ENCODE results near the gene CDK5R2. TPM values are rescaled to one million over a fixed set of nuclear protein-coding genes. Genes with fewer than 3 reads are reported as not detected.

CDK5R2 gene
- total RNA-seq, 4 donors from 2014 or later: not detected

DNA sequence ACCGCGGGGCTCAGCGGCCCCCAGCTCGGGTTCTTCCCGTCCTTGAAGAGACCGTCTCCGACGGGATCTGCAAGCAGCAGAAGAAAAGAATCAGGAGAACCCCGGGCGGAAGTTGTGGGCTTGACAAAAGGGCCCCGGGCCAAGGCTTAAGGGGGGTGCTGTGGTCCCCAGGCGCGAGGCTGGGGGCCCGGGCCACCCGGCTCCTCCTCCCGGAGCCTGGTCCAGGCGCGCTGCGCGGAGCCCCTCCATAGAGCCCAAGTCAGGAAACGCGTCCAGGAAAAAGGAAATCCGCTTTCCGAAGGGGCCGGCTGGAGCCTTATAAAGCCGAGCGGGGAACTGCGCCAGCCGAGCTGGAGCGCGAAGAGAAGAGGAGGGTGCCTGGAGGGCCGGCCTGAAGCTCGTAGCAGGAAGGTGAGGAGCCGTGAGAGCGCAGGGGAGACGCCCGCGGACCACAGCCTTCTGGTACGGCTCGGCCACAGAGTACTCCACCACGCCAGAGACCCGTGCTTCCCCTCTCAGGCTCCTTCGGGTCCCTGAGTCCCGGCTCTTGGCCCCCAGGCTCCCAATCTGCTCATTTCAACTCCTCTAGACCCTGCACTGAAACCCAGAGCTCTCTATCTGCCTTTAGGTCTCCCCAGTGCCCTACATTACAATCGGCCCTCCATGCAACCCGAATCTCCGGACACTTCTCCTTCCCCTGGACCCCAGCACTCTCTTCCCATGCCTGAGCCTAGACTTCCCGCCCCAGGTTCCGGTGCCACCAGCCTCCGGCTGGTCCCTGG lies 25.0 kb downstream of the CDK5R2 start:
- H3K4me3 ChIP-seq (ENCODE audit: low read depth, poor library complexity, severe bottlenecking): no peak overlapping the region
- intact Hi-C loops (cut with DNase I; ENCODE audit: low total_unique reads): no loop called here
- no peak for TF ChIP-seq POLR2A (IDR thresholded peaks at IDR 0.05)
- TF ChIP-seq, protein P1, sequence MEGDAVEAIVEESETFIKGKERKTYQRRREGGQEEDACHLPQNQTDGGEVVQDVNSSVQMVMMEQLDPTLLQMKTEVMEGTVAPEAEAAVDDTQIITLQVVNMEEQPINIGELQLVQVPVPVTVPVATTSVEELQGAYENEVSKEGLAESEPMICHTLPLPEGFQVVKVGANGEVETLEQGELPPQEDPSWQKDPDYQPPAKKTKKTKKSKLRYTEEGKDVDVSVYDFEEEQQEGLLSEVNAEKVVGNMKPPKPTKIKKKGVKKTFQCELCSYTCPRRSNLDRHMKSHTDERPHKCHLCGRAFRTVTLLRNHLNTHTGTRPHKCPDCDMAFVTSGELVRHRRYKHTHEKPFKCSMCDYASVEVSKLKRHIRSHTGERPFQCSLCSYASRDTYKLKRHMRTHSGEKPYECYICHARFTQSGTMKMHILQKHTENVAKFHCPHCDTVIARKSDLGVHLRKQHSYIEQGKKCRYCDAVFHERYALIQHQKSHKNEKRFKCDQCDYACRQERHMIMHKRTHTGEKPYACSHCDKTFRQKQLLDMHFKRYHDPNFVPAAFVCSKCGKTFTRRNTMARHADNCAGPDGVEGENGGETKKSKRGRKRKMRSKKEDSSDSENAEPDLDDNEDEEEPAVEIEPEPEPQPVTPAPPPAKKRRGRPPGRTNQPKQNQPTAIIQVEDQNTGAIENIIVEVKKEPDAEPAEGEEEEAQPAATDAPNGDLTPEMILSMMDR (IDR thresholded peaks at IDR 0.05): no peak
- no peak for DNase-seq (ENCODE audit: low spot score in 2 of 2)
- 1 to 2% methylated on average over 48 to 50 of the region's 50 CpGs for WGBS, 2 donors

DNA sequence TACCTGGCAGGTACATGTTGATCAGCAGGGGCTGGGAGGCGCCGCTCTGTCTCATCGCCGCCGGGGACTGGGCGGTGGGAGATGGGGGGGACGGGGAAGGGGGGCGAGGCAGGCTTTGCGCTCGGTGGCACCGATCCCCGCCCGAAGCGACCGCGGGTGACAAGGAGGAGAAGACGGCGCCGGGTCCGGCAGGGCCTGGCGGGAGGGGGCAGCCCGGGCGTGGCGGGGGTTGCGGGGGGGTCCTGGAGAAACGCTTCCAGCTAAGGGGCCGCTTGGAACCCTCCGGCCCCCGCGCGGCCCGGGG lies 25.5 kb downstream of the CDK5R2 start, which contains the start of gene FEV:
Gene FEV (minus strand): TSS at position 164 of the 304 bp plus-strand sequence. CDS start 109 bp downstream, at position 55.
- H3K4me3 ChIP-seq (ENCODE audit: low read depth, poor library complexity, severe bottlenecking): no peak within 1 kb of the TSS
- intact Hi-C loops (cut with DNase I; ENCODE audit: low total_unique reads): no loop called here
- 2% methylated on average over 26 of the region's 32 CpGs; no CpG with 5 or more reads in 1 of the 2 donors for WGBS, 2 donors
- TF ChIP-seq, protein P1 (IDR thresholded peaks at IDR 0.05): no peak
- no peak for DNase-seq (ENCODE audit: low spot score in 2 of 2)

DNA sequence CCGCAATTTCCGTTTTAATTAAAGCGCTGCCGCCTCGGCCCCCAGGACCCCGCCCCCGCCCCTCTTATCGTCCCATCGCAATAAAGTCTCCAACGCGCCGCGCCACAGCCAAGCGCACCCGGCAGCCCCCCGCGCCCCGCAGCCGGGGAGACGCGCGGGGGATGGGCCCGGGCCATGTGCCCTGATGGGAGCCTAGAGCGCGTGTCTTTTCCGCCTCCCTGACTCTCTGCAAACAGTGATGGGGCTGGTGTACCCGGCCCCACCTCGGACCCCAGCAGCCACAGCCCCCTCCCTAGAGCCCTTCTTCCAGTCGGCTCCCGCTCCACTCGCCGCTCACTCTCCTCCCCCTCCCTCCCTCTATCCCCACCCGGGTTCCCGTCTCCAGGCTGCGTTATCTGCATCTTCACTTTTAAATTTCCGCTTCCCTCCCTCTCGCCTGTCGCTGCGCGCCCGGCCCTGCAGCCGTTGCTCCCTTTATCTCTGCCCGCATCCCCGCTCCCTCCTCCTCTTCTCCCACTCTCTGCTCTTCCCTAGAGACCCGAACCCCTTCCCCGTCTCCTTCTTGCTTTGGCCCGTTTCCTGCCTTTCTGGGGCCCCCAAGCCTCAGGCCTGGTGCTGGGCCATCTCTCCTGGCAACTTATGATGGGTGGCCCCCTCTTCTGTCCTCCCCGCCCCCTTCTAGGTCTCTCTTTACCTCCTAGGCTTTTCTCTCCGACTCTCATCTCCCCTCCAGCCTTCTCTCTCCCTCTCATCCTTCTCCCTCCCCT lies 26.0 kb downstream of the CDK5R2 start:
- no peak for DNase-seq (ENCODE audit: low spot score in 2 of 2)
- intact Hi-C loops (cut with DNase I; ENCODE audit: low total_unique reads): no loop called here
- TF ChIP-seq, protein P1 (IDR thresholded peaks at IDR 0.05): no peak
- no peak for TF ChIP-seq POLR2A (IDR thresholded peaks at IDR 0.05)
- 5 to 11% methylated on average over 26 to 48 of the region's 49 CpGs for WGBS, 2 donors
- H3K4me3 ChIP-seq (ENCODE audit: low read depth, poor library complexity, severe bottlenecking): no peak overlapping the region

DNA sequence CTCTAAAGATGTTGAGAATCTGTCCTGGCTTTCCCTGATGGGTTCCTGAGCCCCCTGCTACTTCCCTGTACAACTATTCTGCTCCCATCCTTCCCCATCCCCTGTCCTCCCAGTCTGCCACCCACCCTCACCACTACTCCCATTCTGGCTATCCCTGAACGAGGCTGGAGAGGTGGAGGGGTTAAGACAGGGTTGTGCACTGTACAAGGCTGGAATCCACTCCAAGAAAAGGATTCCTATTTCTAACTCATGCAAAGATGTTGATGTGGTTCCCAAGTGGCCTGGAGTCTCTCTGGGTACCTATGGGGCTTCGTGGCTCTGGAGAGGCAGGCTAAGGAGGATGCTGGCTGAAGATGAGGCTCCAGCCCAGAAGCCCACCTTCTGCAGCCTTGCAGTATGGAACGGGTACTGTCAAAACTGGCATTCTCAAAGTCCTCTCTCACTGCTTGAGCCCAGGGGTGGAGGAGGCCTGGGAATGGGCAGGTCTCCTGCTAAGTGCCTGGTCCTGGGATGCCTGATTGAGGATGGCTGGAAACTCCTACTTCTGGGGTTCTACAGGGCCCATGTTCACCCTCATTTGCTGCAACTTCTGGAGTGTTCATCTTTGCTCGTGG lies 26.8 kb downstream of the CDK5R2 start:
- DNase-seq (ENCODE audit: low spot score in 2 of 2): no peak
- no peak overlapping the region for H3K4me3 ChIP-seq (ENCODE audit: low read depth, poor library complexity, severe bottlenecking)
- intact Hi-C loops (cut with DNase I; ENCODE audit: low total_unique reads): no loop called here
- WGBS, 2 donors: 43 to 64% methylated on average over 4 of the region's 4 CpGs
- no peak for TF ChIP-seq POLR2A (IDR thresholded peaks at IDR 0.05)
- TF ChIP-seq, protein P1 (IDR thresholded peaks at IDR 0.05): no peak

DNA sequence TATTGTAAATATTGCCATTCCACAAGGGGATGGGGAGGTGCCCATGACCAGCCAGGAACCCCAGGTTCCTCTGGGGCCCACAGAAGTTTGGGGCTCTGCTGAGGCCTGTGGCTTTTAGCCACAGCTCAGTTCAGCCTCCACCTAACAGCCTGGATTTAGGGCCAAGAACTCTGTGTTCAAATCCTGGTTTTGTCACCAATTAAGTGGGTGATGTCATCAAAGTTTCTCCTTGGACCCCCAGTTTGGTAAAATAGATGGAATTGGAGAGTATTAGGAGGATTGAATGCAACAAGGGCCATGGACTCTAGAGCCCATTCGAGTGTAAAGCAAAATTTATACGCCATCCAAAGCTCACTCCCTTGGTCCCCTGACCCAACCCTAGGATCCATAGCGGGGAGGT lies 28.7 kb downstream of the CDK5R2 start:
- 46 to 55% methylated on average over 3 of the region's 3 CpGs for WGBS, 2 donors
- DNase-seq (ENCODE audit: low spot score in 2 of 2): no peak
- TF ChIP-seq POLR2A (IDR thresholded peaks at IDR 0.05): no peak
- TF ChIP-seq, protein P1 (IDR thresholded peaks at IDR 0.05): no peak
- H3K4me3 ChIP-seq (ENCODE audit: low read depth, poor library complexity, severe bottlenecking): no peak overlapping the region
- intact Hi-C loops (cut with DNase I; ENCODE audit: low total_unique reads): no loop called here

All from lower leg skin (tissue), 4 donors.